Endothelial cell of umbilical vein (primary cell): ENCODE measurements around the gene PHF12. TPM values are rescaled to one million over a fixed set of nuclear protein-coding genes. Genes with fewer than 3 reads are reported as not detected.

ENCODE experiments used
- BruUV-seq: library from RNA; stranded (reverse); fragments of 400-500 nt; replicated peaks from 2 replicates; lab custom pipeline; 2021; lab: Mats Ljungman, UMichigan
- CTCF ChIA-PET: fragments of 300-600, 350-600 bp; sonication (Branson Sonifier 250); formaldehyde crosslinking; loops from one replicate; lab custom pipeline; 2021; ENCODE audit warnings: antibody characterized with exemption, inconsistent platforms; lab: Charles Lee
- POLR2A ChIA-PET: fragments of 300-600, 350-600 bp; sonication (Branson Sonifier 250); formaldehyde crosslinking; loops from one replicate; lab custom pipeline; 2021; ENCODE audit warnings: antibody characterized with exemption, inconsistent platforms; lab: Charles Lee
- DNase-seq: peaks from one replicate; pipeline ENCODE4 v3.0.0-alpha.2; 2011; ENCODE audit warnings: low read depth, low spot score
- FAIRE-seq: peaks from 2 replicates; lab custom pipeline; 2011; peaks lifted over from hg19 to GRCh38; lab: Jason Lieb, UNC
- H2AFZ ChIP-seq: 2 replicates; pipeline ENCODE4 v1.6.0; 2012; ENCODE audit warnings: low read depth, low read length, control low read depth, inconsistent platforms
- H3K27ac ChIP-seq: 2 replicates; pipeline ENCODE4 v1.5.1; 2011; ENCODE audit warnings: low read depth, mild to moderate bottlenecking, control low read depth, low read length, moderate library complexity; ENCODE audit not compliant: insufficient read depth
- H3K27me3 ChIP-seq, 2 experiments: 2 replicates each; pipeline versions ENCODE4 v1.6.0 to v1.6.1; 2011; ENCODE audit warnings: low read length in 2 of 2, mixed read lengths in 1 of 2; ENCODE audit not compliant: control insufficient read depth in 2 of 2, insufficient read depth in 2 of 2
- H3K36me3 ChIP-seq, 2 experiments: 2 replicates in 1 of 2; 3 replicates in 1 of 2; pipeline ENCODE4 v1.5.1; 2011; ENCODE audit warnings: low read length in 2 of 2, mild to moderate bottlenecking in 1 of 2, moderate library complexity in 1 of 2; ENCODE audit not compliant: control insufficient read depth in 2 of 2, insufficient read depth in 2 of 2; ENCODE audit errors: extremely low read depth in 1 of 2
- H3K4me1 ChIP-seq: 3 replicates; pipeline ENCODE4 v1.5.1; 2011; ENCODE audit warnings: mild to moderate bottlenecking, low read length; ENCODE audit not compliant: control insufficient read depth, insufficient read depth; ENCODE audit errors: extremely low read depth
- H3K4me2 ChIP-seq: 2 replicates; pipeline ENCODE4 v1.6.1; 2011; ENCODE audit warnings: low read length, control low read depth, mixed read lengths; ENCODE audit not compliant: insufficient read depth
- H3K4me3 ChIP-seq, 3 experiments: fragments of 200-600 bp in 1 of 3; sonication (generic), shearing (Covaris generic) in 1 of 3; replicated peaks in 1 of 3; 2 replicates each; pipeline ENCODE4 v1.5.1; 2011 to 2016; ENCODE audit warnings: control low read depth in 3 of 3, low read length in 3 of 3, mild to moderate bottlenecking in 2 of 3, inconsistent platforms in 1 of 3, low read depth in 1 of 3, moderate library complexity in 1 of 3; ENCODE audit not compliant: insufficient read depth in 1 of 3
- H3K79me2 ChIP-seq: 2 replicates; pipeline ENCODE4 v1.6.0; 2012; ENCODE audit warnings: low read length, inconsistent platforms; ENCODE audit not compliant: control insufficient read depth, insufficient read depth
- H3K9ac ChIP-seq: replicated peaks from 2 replicates; pipeline ENCODE3; 2011; ENCODE audit warnings: low read length, control low read depth; ENCODE audit not compliant: insufficient read depth; ENCODE audit errors: extremely low read depth
- H3K9me1 ChIP-seq: replicated peaks from 3 replicates; pipeline ENCODE4 v1.6.0; 2011; ENCODE audit warnings: mild to moderate bottlenecking, low read length; ENCODE audit not compliant: control insufficient read depth, insufficient read depth; ENCODE audit errors: extremely low read depth
- H3K9me3 ChIP-seq: replicated peaks from 2 replicates; pipeline ENCODE4 v1.5.1; 2012; ENCODE audit warnings: low read length, inconsistent platforms; ENCODE audit not compliant: control insufficient read depth, insufficient read depth
- H4K20me1 ChIP-seq: replicated peaks from 2 replicates; pipeline ENCODE3; 2011; ENCODE audit warnings: mild to moderate bottlenecking, low read length; ENCODE audit not compliant: control insufficient read depth, insufficient read depth; ENCODE audit errors: extremely low read depth
- EZH2 ChIP-seq: IDR thresholded peaks from 2 replicates; pipeline ENCODE4 v1.6.1; 2012; ENCODE audit warnings: borderline replicate concordance, low read depth, mild to moderate bottlenecking, moderate library complexity, low read length, inconsistent platforms; ENCODE audit not compliant: severe bottlenecking
- GATA2 ChIP-seq: IDR thresholded peaks from 2 replicates; pipeline ENCODE4 v1.7.0; 2011; ENCODE audit warnings: low read depth, mild to moderate bottlenecking, moderate library complexity, mixed read lengths, low read length; ENCODE audit not compliant: insufficient read length, insufficient read depth
- JUN ChIP-seq: IDR thresholded peaks from 2 replicates; pipeline ENCODE4 v1.6.1; 2011; ENCODE audit warnings: borderline replicate concordance, low read depth; ENCODE audit not compliant: insufficient read length, insufficient read depth
- MYC ChIP-seq: IDR thresholded peaks from one replicate; pipeline ENCODE4 v1.6.1; 2011; ENCODE audit warnings: mild to moderate bottlenecking, low read depth, low read length
- POLR2AphosphoS5 ChIP-seq: IDR thresholded peaks from 2 replicates; pipeline ENCODE4 v1.6.1; 2012; ENCODE audit warnings: low read depth, mild to moderate bottlenecking, control low read depth, low read length, moderate library complexity; ENCODE audit not compliant: insufficient read depth
- dilution Hi-C: fragments of 300-500 bp; cut with MboI; formaldehyde crosslinking; loops from one replicate; pipeline ENCODE4 v1.15.0; 2019; ENCODE audit warnings: low sequenced_read_pairs; ENCODE audit not compliant: extremely low pct_ligation_motif_present
- intact Hi-C: fragments of 100-400 bp; cut with micrococcal nuclease; formaldehyde crosslinking; loops from one replicate; pipeline ENCODE4 v1.10.0; 2022
- polyA plus RNA-seq, 4 experiments: library from polyadenylated mRNA; depleted of rRNA in 3 of 4; stranded (reverse) in 3 of 4; unstranded in 1 of 4; fragments of >200 nt; gene quantifications; 2 replicates each; pipeline versions ENCODE4 v1.2.1 to v1.2.3, GENCODE V29; 2011 to 2012; ENCODE audit warnings: missing spikeins in 1 of 4
- total RNA-seq: library from RNA; stranded (reverse); gene quantifications from 2 replicates; pipeline ENCODE4 v1.2.3, GENCODE V29; 2021
- TF ChIP-seq, protein P1 (sequence below), 2 donors: IDR thresholded peaks; 1 replicate in 1 of 2; 2 replicates in 1 of 2; pipeline ENCODE4 v1.5.1; 2011; ENCODE audit warnings: low read length in 2 of 2, mild to moderate bottlenecking in 2 of 2, moderate library complexity in 2 of 2, control low read depth in 1 of 2, inconsistent platforms in 1 of 2, low read depth in 1 of 2; ENCODE audit not compliant: insufficient read depth in 1 of 2; ENCODE audit errors: extremely low read depth in 1 of 2

Gene PHF12
- total and polyA plus RNA-seq, 2 donors (not counting 3 experiments of a cell fraction or from before 2014, with no cell fraction given) = 26.6 to 44.2 TPM

GRCh38 chr17:28912938-28913333, 38.4 kb downstream of the PHF12 start:
- no peak for TF ChIP-seq MYC
- no peak for TF ChIP-seq JUN
- TF ChIP-seq POLR2AphosphoS5 = no peak
- TF ChIP-seq, protein P1, sequence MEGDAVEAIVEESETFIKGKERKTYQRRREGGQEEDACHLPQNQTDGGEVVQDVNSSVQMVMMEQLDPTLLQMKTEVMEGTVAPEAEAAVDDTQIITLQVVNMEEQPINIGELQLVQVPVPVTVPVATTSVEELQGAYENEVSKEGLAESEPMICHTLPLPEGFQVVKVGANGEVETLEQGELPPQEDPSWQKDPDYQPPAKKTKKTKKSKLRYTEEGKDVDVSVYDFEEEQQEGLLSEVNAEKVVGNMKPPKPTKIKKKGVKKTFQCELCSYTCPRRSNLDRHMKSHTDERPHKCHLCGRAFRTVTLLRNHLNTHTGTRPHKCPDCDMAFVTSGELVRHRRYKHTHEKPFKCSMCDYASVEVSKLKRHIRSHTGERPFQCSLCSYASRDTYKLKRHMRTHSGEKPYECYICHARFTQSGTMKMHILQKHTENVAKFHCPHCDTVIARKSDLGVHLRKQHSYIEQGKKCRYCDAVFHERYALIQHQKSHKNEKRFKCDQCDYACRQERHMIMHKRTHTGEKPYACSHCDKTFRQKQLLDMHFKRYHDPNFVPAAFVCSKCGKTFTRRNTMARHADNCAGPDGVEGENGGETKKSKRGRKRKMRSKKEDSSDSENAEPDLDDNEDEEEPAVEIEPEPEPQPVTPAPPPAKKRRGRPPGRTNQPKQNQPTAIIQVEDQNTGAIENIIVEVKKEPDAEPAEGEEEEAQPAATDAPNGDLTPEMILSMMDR (IDR thresholded peaks at IDR 0.05; ENCODE audit: extremely low read depth in 1 of 2, insufficient read depth in 1 of 2, low read depth in 1 of 2, low read length in 2 of 2) = no peak
- TF ChIP-seq EZH2 = no peak
- no peak for TF ChIP-seq GATA2
- no peak overlapping the region for H3K4me2 ChIP-seq
- no peaks in the 10 kb centered on the region for H3K79me2 ChIP-seq
- FAIRE-seq (no peak), DNase-seq (no peak)
- peaks cover 21% of the 10 kb centered on the region for H3K4me1 ChIP-seq
- ChIA-PET CTCF (interaction anchor here (0.7 to 7.3 kb wide), 23 partner anchors 10 to 193 kb away, joined by 3 to 62 read pairs (median 3); partner anchors contain the start of genes DHRS13, FAM222B, FLOT2 and PHF12), POLR2A (interaction anchor here (0.6 to 0.7 kb wide), 2 partner anchors 17 to 190 kb away, joined by 3 read pairs; no protein-coding TSS in a partner anchor)
- dilution Hi-C loops = no loop called here
- H3K4me3 ChIP-seq = no peak overlapping the region
- peaks cover 33 to 61% of the 10 kb centered on the region in 2 experiments for H3K36me3 ChIP-seq
- H4K20me1 ChIP-seq = no peaks in the 10 kb centered on the region
- H3K9ac ChIP-seq = no peak overlapping the region
- no peaks in the 10 kb centered on the region for H3K9me3 ChIP-seq
- BruUV-seq = TSS peak; percentile 29
- H3K27ac ChIP-seq = no peak overlapping the region
- intact Hi-C loops = loop anchor here (1.0 kb wide), 1 partner anchor 40 kb away; no protein-coding TSS in a partner anchor
- no peaks in the 10 kb centered on the region for H3K9me1 ChIP-seq
- H3K27me3 ChIP-seq = no peaks in the 10 kb centered on the region
- no peak overlapping the region for H2AFZ ChIP-seq
